Medulla oblongata (tissue), 1 donor: Measurements from ENCODE around the gene PRPH.
"Not testable (repeated sequence)": the region's sequence is repeated elsewhere in the genome, so short reads cannot be mapped to it uniquely, and the experiment has no call there.

ENCODE experiments used
- DNase-seq: peaks from one replicate; pipeline ENCODE4 v3.0.0-alpha.2; 2015; ENCODE audit errors: extremely low spot score

The PRPH gene

GRCh38 chr12:49276304-49277290, 18.4 kb upstream of the PRPH start:
- no peak for DNase-seq

DNA sequence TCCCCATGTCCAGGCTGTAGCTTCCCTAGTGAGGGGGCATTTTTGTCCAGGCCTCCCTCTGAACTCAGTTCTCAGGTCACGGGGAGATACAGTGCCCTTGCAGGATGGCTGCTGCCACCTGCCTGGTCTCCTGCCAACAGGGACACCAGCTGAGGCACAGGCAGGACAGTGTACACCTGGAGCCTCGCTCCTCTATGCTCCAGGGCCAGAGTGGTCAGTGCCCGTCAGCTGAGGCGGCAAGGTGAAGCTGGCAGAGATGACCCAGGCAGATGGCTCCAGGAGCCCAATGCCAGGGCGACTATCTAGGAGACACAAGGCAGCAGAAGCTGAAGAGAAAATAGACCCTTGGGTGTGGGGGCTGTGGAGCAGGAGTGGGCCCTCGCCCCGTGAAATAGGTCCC, 17.5 kb upstream of the PRPH start:
- no peak for DNase-seq

- peak; percentile 49 for DNase-seq
These were observed 15.2 kb upstream of the PRPH start for GRCh38 chr12:49279706-49280159.

DNA sequence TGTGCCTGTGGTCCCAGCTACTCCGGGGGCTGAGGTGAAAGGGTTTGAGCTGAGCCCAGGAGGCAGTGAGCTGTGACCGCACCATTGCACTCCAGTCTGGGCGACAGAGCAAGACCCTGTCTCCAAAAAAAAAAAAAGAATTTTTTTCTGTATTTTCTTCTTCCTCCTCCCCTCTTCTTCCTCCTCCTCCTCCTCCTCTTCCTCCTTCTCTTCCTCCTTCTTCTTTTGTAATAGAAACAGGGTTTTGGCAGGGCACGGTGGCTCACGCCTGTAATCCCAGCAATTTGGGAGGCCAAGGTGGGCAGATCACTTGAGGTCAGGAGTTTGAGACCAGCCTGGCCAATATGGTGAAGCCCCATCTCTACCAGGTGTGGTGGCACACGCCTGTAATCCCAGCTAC, 14.4 kb upstream of the PRPH start:
- DNase-seq = not testable (repeated sequence)

DNA sequence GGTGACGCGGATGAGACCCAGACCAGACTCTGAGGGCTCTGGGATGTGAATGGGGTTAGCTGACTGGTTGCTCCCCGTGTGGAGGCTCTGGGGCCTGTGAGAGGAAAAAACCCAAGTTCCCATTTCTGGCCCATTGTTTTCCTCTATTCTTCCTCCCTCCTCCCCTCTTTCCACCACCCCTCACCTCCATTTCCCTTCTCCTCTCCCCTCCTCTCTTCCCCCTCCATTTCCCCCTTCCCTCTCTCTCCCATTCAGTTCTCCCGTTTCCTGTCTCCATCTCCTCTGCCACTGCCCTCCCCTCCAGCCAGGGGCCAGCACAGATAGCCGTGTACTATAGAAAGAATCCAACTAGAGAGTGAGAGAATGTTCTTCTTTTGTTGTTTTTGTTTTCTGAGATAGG, 12.6 kb upstream of the PRPH start:
- no peak for DNase-seq

GRCh38 chr12:49282740-49283375, 12.1 kb upstream of the PRPH start:
- not testable (repeated sequence) for DNase-seq

- DNase-seq = no peak
These were observed 11.2 kb upstream of the PRPH start for GRCh38 chr12:49283541-49284429.

- no peak for DNase-seq
These were observed 10.3 kb upstream of the PRPH start for GRCh38 chr12:49284672-49285071.

GRCh38 chr12:49287876-49288275, 7.1 kb upstream of the PRPH start:
- DNase-seq = no peak

- peak; percentile 75 for DNase-seq
These were observed 6.5 kb upstream of the PRPH start for GRCh38 chr12:49288412-49288853.

- no peak for DNase-seq
These were observed 5.9 kb upstream of the PRPH start for GRCh38 chr12:49288922-49289555.

GRCh38 chr12:49292729-49293055, 2.3 kb upstream of the PRPH start:
- DNase-seq = no peak

DNA sequence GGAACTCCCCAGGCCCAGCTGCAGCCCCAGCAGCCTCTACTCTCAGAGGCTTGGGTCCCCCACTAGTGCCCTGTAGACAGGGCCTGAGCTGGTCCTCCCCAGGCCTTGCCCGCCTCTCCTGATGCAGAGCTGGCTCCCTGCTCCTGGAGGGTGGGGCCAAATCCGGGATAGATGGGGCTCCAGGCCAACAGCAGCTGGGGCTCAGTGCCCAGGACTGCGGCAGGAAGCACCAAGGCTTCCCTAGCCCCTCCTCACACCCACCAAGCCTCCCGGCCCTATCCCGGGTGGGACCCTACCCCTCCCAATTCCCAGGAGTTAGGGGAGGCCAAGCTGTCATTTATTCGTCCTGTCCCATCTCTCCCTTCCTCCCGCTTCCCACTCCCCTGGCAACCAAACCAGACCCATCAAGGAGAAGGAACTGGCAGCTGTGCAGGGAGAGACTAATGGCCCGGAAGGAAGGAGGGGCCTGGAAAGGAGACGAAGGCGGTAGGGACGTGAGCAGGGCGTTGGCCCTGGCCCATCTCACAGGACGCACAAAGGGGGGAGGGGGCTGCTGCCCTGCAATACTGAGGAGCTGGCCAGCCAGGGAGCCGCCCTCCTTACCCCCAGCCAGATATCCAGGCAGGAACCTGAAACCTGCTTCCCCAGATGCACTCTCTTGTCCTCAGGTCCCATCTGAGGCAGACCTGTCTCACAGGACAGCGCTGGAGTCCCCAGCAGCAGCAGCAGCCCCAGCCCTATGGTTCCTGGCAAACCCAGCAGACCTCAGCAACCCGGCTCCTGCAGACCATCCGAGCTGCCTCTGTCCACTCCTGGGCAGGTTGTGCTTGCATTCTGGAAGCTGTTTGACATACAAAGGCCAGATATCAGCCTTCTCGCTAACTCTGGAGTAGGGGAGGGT, 1.6 kb upstream of the PRPH start:
- DNase-seq = peak; percentile 11

DNA sequence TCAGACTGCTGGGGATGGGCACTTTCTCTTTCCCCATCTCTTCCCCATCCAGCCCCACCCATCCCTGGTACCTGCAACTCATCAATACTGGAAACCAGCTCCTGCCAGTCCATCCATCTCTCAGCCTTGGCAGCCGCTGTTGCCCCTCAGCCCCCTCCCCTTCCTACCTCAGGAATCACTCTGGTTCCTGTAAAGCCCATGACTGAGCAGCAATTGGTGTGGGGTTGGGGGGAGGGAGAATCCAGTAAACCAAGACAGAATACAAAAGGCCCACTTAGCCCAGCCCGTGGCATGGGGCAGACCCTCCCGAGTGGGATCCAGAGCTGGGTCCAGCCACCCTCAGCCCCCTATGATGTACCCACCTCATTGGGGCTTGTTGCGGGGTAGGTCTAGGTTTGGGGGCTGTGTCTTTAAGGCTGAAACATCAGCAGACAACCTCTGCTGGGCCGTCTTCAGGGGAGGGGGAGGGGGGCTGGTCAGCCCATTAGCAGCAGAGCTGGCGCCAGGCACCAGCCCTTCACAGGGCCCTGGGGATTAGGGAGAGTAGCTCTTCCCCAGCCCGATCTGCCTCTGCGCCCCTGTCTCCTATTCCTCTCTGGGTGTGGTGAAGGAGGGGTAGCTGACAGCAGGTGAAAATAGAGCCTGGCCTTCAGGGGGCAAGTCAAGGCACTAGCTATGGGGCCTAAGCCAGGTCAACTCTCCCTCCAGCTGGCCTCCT, 702 bp upstream of the PRPH start:
- DNase-seq = no peak

DNA sequence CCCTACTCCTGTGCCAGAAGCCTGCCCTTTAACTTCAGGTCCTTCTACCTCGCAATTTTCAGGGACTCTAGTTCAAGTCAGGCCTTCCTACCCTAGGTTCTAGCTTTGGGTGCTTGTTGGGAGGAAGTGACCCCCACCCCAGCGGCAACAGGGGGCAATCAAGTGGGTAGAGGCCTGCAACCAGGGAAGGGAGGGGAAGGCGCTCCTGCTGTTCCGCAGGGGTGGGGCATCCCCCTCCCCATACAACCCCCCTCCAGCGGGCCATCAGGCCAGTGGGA, 204 bp upstream of the PRPH start:
- no peak for DNase-seq

DNA sequence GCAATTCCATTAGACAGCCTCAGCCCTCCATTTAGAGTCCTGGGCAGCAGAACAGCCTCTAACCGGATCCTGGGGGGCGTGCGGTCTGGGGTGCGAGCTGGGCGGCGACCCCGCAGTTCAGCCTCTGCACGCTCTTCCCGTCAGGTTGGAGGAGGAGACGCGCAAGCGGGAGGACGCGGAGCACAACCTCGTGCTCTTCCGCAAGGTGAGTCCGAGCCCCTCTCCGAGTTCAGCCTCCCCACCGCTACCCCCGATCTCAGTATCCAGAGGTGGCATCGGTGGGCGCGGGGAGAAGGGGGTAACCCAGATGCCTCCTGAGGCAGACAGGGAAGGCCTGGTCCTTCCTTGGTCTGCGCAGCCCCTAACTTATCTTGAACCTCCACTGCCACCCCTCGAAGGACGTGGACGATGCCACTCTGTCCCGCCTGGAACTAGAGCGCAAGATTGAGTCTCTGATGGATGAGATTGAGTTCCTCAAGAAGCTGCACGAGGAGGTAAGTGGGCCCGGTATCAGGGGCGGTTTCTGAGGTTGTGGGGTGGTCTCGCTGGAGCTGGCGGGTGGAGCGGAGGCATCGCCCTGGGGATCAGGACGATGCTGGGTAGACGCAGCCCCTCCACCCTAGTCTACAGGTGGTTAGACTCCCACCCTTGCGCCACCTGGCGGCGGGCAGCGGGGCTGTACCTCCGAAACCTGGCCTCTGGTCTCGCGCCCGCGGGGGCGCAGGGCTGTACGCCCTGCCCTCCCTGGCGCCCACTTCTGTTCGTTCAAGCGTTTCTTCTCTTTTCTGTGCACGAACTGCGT, 1.3 kb downstream of the PRPH start:
- no peak for DNase-seq

- DNase-seq = no peak
These were observed 2.1 kb downstream of the PRPH start for GRCh38 chr12:49296836-49297694.

- DNase-seq = no peak
These were observed 2.7 kb downstream of the PRPH start for GRCh38 chr12:49297695-49298060.
